Measurements from ENCODE around the gene ANKRD33B.
"Not testable (repeated sequence)": the region's sequence is repeated elsewhere in the genome, so short reads cannot be mapped to it uniquely, and the experiment has no call there.

Gene ANKRD33B

GRCh38 chr5:10623305-10623910, 59.5 kb downstream of the ANKRD33B start:
- DNase-seq: no peak

DNA sequence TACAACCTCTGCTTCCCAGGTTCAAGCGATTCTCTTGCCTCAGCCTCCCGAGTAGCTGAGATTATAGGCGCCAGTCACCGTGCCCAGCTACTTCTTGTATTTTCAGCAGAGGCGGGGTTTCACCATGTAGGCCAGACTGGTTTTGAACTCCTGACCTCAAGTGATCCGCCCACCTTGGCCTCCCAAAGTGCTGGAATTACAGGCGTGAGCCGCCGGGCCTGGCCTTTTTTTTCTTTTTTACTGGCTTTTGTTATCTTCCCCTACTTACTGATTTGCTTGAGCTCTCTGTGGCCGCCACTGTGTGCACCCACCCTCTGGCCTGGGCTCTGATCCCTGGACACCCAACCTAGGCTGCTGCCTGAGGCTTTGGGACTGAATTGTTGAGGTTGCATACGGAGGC, 60.3 kb downstream of the ANKRD33B start:
- DNase-seq: no peak

- DNase-seq: no peak
Measured at GRCh38 chr5:10624679-10625078, 60.8 kb downstream of the ANKRD33B start.

- DNase-seq: no peak
Measured at GRCh38 chr5:10625700-10626472, 62.0 kb downstream of the ANKRD33B start.

DNA sequence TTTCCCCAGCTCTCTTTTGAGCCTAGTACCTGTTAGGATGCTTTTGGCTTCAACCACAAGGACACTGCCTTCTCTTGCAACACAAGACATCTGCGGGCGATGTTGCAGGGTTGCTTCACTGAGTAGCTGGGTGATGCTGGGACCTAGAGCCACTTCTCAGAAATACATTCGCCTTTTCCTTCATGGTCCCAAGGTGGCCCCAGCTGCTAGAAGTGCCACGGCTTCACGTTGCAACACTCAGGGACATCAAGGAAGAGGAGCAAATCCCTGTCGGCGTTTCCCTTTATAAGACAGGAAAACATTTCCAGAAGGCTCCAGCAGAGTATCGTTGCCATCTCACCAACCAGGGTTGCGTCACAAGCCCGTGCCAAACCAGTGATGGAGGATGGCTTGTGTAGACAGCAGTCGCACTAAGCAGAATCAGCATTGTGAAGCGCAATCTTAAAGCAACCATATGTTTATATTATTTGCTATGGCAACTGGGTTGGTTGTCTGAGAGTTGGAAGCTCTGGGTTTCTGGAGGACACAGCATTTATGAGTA, 62.7 kb downstream of the ANKRD33B start:
- DNase-seq: no peak

DNA sequence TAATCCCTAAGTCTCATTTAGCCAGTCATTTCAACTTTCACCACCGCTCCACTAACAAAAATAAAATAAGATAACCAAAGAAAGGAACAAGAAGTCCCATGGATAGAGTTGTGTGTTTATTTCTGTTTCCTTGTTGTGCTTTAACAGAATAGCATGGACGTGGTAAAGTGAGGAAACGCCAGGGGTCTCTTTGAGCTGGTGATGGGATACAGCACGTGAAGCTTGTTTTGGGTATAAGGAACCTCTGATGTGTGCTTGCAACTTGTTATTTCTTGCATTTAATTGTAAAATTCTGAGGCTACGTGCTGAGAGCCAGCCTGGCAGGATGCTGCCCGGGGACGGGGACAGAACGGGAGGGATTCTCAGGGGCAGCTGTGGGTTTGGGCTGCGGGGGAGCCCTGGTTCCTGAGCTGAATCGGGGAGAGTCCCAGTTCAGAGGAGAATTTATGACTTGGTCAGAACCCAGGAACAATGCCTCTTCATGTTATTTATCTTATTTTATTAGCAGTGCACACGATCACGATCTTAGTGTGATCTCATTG, 63.4 kb downstream of the ANKRD33B start:
- DNase-seq: no peak

DNA sequence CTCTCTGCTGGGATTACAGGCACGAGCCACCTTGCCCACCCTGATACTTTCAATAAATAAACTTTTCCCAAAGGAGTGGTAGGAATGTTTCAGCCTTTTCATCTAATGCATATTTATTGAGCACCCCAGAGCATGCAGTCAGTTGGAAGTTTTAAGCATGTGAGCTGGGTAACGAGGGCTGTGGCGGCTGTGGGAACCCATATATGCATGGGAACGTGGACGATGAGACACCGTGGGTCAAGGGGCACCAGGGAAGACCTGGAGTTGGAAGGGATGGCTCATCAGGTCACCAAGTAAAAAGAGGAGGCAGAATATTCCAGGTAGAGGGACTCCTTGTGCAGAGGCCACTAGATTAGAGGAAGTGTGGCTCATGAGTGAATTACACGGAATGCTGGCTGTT, 64.7 kb downstream of the ANKRD33B start:
- DNase-seq: no peak

GRCh38 chr5:10629682-10630081, 65.8 kb downstream of the ANKRD33B start:
- no peak for DNase-seq

DNA sequence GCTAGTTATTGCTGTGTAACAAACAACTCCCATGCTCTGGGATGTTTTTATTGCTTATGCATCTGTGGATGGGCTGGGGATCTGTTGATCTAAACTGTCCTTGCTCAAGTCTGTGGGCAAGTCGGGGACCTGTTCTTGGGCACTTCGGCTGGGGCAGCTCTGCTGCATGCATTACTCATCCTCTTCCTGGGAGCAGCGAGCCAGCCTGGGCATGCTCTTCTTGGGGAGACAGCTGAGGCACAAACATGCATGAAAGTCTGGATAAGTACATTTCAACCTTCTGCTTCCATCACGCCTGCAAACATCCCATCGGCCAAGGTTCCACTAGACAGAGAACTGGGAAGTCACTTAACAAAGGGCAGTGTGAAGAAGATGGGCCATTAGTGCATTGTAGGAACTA, 66.3 kb downstream of the ANKRD33B start:
- DNase-seq: no peak

- DNase-seq: not testable (repeated sequence)
Measured at GRCh38 chr5:10630744-10631143, 66.9 kb downstream of the ANKRD33B start.

- DNase-seq: no peak
Measured at GRCh38 chr5:10631316-10631996, 67.6 kb downstream of the ANKRD33B start.

- DNase-seq: no peak
Measured at GRCh38 chr5:10632110-10632761, 68.4 kb downstream of the ANKRD33B start.

GRCh38 chr5:10633271-10634049, 69.6 kb downstream of the ANKRD33B start:
- DNase-seq: no peak

GRCh38 chr5:10634050-10634449, 70.2 kb downstream of the ANKRD33B start:
- no peak for DNase-seq

GRCh38 chr5:10634562-10634961, 70.7 kb downstream of the ANKRD33B start:
- DNase-seq: no peak

- DNase-seq: no peak
Measured at GRCh38 chr5:10635257-10635866, 71.5 kb downstream of the ANKRD33B start.

GRCh38 chr5:10635867-10636350, 72.0 kb downstream of the ANKRD33B start:
- DNase-seq: no peak

DNA sequence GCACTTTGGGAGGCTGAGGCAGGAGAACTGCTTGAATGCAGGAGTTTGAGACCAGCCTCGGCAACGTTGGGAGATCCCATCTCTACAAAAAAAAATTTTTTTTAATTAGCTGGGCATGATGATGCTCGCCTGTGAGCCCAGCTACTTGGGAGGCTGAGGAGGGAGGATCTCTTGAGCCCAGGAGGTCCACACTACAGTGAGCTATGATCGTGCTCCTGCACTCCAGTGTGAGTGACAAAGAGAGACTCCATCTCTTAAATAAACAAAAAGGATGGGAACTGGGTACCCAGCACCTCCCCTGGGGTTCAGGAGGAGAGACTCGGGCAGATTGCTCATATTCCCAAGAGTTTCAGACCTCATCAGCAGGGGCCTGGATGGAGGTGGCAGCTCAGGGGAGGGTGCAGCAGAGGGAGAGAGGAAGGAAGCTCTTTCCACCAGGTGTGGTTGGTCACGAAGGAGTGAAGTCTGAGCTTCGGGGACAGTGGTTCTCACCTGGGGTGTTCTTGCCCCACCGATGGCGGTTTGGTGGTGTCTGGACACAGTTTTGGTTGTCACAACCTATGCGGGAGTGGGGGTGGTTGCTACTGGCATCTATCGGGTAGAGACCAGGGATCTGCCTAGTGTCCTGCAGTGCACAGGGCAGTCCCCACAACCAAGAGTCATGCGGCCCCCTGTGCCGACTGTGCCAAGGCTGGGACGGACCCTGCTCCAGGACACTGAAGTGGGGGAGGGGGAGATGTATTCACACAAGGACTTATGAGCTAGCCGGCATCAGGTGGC, 72.7 kb downstream of the ANKRD33B start:
- no peak for DNase-seq

- no peak for DNase-seq
Measured at GRCh38 chr5:10637944-10638343, 74.1 kb downstream of the ANKRD33B start.

DNA sequence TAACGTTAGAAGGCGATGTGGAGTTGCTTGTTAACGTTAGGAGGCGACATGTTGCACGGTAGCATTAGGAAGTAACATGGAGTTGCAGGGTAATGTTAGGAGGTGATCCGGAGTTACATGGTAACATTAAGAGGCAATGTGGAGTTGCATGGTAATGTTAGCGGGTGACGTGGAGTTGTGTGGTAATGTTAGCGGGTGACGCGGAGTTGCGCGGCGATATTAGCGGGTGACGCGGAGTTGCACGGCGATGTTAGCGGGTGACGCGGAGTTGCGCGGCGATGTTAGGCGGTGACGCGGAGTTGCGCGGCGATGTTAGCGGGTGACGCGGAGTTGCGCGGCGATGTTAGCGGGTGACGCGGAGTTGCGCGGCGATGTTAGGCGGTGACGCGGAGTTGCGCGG, 74.9 kb downstream of the ANKRD33B start:
- DNase-seq: not testable (repeated sequence)

Data from SHP77 (cell line).